ENCODE results near the gene HTR1D.
"Not testable (repeated sequence)": the region's sequence is repeated elsewhere in the genome, so short reads cannot be mapped to it uniquely, and the experiment has no call there.

The HTR1D gene

GRCh38 chr1:23242414-23242813 lies 25.1 kb upstream of the HTR1D start:
- no peak overlapping the region for H3K4me3 ChIP-seq (ENCODE audit: insufficient read depth, low read depth, low read length)
- 92 to 95% methylated on average over 6 of the region's 7 CpGs for WGBS, 2 experiments
- no peaks in the 10 kb centered on the region for H3K27me3 ChIP-seq (ENCODE audit: control insufficient read depth, insufficient read depth, low read length, poor library complexity, severe bottlenecking)
- no peaks in the 10 kb centered on the region for H3K9me3 ChIP-seq (ENCODE audit: control insufficient read depth, low read length)
- H3K4me1 ChIP-seq (ENCODE audit: control insufficient read depth, insufficient read depth, low read length) = no peaks in the 10 kb centered on the region
- no peak overlapping the region for H3K27ac ChIP-seq (ENCODE audit: insufficient read depth, low read depth, low read length, poor library complexity, severe bottlenecking)
- H3K36me3 ChIP-seq (ENCODE audit: control insufficient read depth, insufficient read depth, low read length) = no peaks in the 10 kb centered on the region

DNA sequence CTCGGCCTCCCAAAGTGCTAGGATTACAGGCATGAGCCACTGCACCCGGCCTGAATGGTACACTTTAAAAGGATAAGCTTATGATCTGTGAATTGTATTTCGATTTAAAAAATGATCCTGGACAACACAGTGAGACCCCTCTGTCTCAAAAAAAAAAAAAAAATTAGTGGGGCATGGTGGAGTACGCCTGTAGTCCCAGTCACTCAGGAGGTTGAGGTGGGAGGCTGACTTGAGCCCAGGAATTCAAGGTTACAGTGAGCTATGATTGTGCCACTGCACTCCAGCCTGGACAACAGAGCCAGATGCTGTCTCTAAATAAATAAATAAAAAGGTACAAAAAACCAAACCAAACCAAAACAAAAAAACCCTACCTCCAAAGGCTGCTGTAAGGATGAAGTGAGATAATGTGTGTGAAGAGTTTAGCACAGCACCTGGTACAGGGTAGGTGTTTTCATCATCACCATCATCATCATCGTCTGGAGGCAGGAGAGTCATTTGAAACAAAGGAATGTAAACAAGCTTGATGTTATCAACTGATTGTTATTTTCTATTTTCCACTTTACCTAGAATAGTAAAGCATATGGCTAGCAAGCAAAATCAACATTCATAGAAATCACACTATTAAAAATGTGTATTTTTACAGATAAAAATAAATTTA lies 22.5 kb upstream of the HTR1D start:
- Histone ChIP-seq H3K4me1 (ENCODE audit: control insufficient read depth, insufficient read depth, low read length) (no peaks in the 10 kb centered on the region), H3K36me3 (ENCODE audit: control insufficient read depth, insufficient read depth, low read length) (no peaks in the 10 kb centered on the region), H3K27ac (ENCODE audit: insufficient read depth, low read depth, low read length, poor library complexity, severe bottlenecking) (no peak overlapping the region), H3K27me3 (ENCODE audit: control insufficient read depth, insufficient read depth, low read length, poor library complexity, severe bottlenecking) (no peaks in the 10 kb centered on the region), H3K4me3 (ENCODE audit: insufficient read depth, low read depth, low read length) (no peak overlapping the region), H3K9me3 (ENCODE audit: control insufficient read depth, low read length) (no peaks in the 10 kb centered on the region)
- WGBS, 2 experiments = 90 to 100% methylated on average over 5 of the region's 5 CpGs

DNA sequence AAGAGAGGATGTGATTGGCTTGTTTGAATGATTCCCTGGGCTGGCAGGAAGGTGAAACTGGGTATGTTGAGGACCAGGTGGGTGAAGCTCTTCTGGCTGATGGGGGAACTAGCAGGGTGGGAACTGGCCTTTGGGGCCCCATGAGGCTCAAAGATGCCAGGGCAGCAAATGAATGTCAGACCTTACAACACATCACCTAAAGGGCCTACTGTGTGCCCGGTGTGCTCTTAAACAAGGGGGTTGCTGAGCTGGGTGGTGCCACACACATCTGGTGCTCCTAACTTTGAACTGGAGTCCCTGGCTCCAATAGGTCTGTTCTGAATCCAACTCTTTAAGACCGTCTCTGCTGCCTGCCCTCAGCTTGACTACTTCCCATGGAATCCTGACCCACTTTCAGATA lies 21.3 kb upstream of the HTR1D start:
- no peak overlapping the region for H3K27ac ChIP-seq (ENCODE audit: insufficient read depth, low read depth, low read length, poor library complexity, severe bottlenecking)
- H3K27me3 ChIP-seq (ENCODE audit: control insufficient read depth, insufficient read depth, low read length, poor library complexity, severe bottlenecking) = no peaks in the 10 kb centered on the region
- H3K9me3 ChIP-seq (ENCODE audit: control insufficient read depth, low read length) = no peaks in the 10 kb centered on the region
- no peaks in the 10 kb centered on the region for H3K4me1 ChIP-seq (ENCODE audit: control insufficient read depth, insufficient read depth, low read length)
- WGBS, 2 experiments = 85 to 94% methylated on average over 2 of the region's 2 CpGs
- no peak overlapping the region for H3K4me3 ChIP-seq (ENCODE audit: insufficient read depth, low read depth, low read length)
- no peaks in the 10 kb centered on the region for H3K36me3 ChIP-seq (ENCODE audit: control insufficient read depth, insufficient read depth, low read length)

GRCh38 chr1:23237508-23237907 lies 20.2 kb upstream of the HTR1D start:
- no peak overlapping the region for H3K27ac ChIP-seq (ENCODE audit: insufficient read depth, low read depth, low read length, poor library complexity, severe bottlenecking)
- H3K9me3 ChIP-seq (ENCODE audit: control insufficient read depth, low read length) = no peaks in the 10 kb centered on the region
- 94 to 99% methylated on average over 2 of the region's 2 CpGs for WGBS, 2 experiments
- no peaks in the 10 kb centered on the region for H3K27me3 ChIP-seq (ENCODE audit: control insufficient read depth, insufficient read depth, low read length, poor library complexity, severe bottlenecking)
- no peak overlapping the region for H3K4me3 ChIP-seq (ENCODE audit: insufficient read depth, low read depth, low read length)
- no peaks in the 10 kb centered on the region for H3K36me3 ChIP-seq (ENCODE audit: control insufficient read depth, insufficient read depth, low read length)
- H3K4me1 ChIP-seq (ENCODE audit: control insufficient read depth, insufficient read depth, low read length) = no peaks in the 10 kb centered on the region

DNA sequence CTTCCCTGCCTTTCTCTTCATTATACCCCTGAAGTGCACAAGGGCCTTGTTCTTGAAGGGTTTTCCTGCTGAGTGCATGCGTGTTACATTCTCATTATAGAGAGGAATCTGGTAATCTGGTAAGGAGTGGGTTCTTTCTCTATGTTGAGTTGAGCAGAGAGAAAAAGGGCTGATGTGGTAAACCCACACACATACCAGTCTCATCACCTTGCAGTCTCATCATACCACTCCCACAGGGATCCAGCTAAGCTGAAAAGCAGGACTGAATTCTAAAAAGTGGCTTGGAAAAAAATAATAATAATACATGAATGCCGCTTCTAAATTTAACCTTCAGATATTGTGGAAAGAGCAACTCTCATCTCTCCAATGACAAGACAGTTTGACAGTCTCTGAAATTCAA lies 10.5 kb upstream of the HTR1D start:
- Histone ChIP-seq H3K36me3 (ENCODE audit: control insufficient read depth, insufficient read depth, low read length) (no peaks in the 10 kb centered on the region), H3K27ac (ENCODE audit: insufficient read depth, low read depth, low read length, poor library complexity, severe bottlenecking) (no peak overlapping the region), H3K27me3 (ENCODE audit: control insufficient read depth, insufficient read depth, low read length, poor library complexity, severe bottlenecking) (no peaks in the 10 kb centered on the region), H3K9me3 (ENCODE audit: control insufficient read depth, low read length) (no peaks in the 10 kb centered on the region), H3K4me3 (ENCODE audit: insufficient read depth, low read depth, low read length) (no peak overlapping the region), H3K4me1 (ENCODE audit: control insufficient read depth, insufficient read depth, low read length) (no peaks in the 10 kb centered on the region)
- WGBS, 2 experiments = 78 to 87% methylated on average over 1 to 2 of the region's 2 CpGs

GRCh38 chr1:23224739-23225648 lies 7.7 kb upstream of the HTR1D start:
- Histone ChIP-seq H3K27ac (ENCODE audit: insufficient read depth, low read depth, low read length, poor library complexity, severe bottlenecking) (no peak overlapping the region), H3K36me3 (ENCODE audit: control insufficient read depth, insufficient read depth, low read length) (no peaks in the 10 kb centered on the region), H3K27me3 (ENCODE audit: control insufficient read depth, insufficient read depth, low read length, poor library complexity, severe bottlenecking) (no peaks in the 10 kb centered on the region), H3K4me3 (ENCODE audit: insufficient read depth, low read depth, low read length) (no peak overlapping the region), H3K9me3 (ENCODE audit: control insufficient read depth, low read length) (no peaks in the 10 kb centered on the region), H3K4me1 (ENCODE audit: control insufficient read depth, insufficient read depth, low read length) (no peaks in the 10 kb centered on the region)
- WGBS, 2 experiments = 76 to 79% methylated on average over 16 to 17 of the region's 17 CpGs

- H3K27ac ChIP-seq (ENCODE audit: insufficient read depth, low read depth, low read length, poor library complexity, severe bottlenecking); H3K4me3 ChIP-seq (ENCODE audit: insufficient read depth, low read depth, low read length); H3K27me3 ChIP-seq (ENCODE audit: control insufficient read depth, insufficient read depth, low read length, poor library complexity, severe bottlenecking); H3K4me1 ChIP-seq (ENCODE audit: control insufficient read depth, insufficient read depth, low read length); H3K9me3 ChIP-seq (ENCODE audit: control insufficient read depth, low read length); H3K36me3 ChIP-seq (ENCODE audit: control insufficient read depth, insufficient read depth, low read length): not testable (repeated sequence)
- WGBS, 2 experiments = 84 to 95% methylated on average over 3 of the region's 6 CpGs
Observed at GRCh38 chr1:23223963-23224362, 6.7 kb upstream of the HTR1D start.

DNA sequence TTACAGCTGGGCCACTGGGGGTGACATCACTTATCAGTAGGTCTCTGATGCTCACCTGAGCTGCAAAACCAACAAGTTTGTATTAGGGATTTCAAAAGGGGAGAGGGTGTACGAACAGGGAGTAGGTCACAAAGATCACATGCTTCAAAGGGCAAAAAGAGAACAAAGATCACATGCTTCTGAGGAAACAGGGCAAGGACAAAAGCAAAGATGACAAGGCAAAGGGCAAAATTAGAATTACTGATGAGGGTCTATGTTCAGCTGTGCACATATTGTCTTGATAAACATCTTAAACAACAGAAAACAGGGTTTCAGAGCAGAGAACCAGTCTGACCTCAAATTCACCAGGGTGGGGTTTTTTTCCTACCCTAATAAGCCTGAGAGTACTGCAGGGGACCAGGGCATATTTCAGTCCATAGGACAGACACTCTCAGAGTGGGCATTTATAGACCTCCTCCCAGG lies 6.2 kb upstream of the HTR1D start:
- 79 to 84% methylated on average over 1 of the region's 1 CpG for WGBS, 2 experiments
- H3K9me3 ChIP-seq (ENCODE audit: control insufficient read depth, low read length); H3K4me1 ChIP-seq (ENCODE audit: control insufficient read depth, insufficient read depth, low read length); H3K4me3 ChIP-seq (ENCODE audit: insufficient read depth, low read depth, low read length); H3K27ac ChIP-seq (ENCODE audit: insufficient read depth, low read depth, low read length, poor library complexity, severe bottlenecking); H3K27me3 ChIP-seq (ENCODE audit: control insufficient read depth, insufficient read depth, low read length, poor library complexity, severe bottlenecking); H3K36me3 ChIP-seq (ENCODE audit: control insufficient read depth, insufficient read depth, low read length): not testable (repeated sequence)

DNA sequence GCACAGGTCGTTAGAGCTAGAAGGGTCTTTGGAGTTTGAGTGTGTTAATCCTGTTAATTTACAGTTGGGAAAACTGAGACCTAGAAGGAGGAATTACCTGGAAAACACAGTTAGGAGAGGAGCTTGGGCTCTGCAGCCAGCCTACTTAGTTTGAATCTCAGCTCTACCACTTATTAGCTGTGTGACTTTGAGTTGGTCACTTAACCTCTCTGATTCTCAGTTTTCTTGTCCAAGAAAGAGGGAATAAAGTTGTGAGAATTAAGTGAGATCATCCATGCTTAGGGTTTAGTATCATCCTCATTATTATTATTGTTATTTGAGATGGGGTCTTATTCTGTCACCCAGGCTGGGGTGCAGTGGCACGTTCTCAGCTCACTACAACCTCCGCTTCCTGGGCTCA lies 5.4 kb upstream of the HTR1D start:
- H3K4me1 ChIP-seq (ENCODE audit: control insufficient read depth, insufficient read depth, low read length) = no peaks in the 10 kb centered on the region
- 90 to 95% methylated on average over 3 of the region's 3 CpGs for WGBS, 2 experiments
- H3K27me3 ChIP-seq (ENCODE audit: control insufficient read depth, insufficient read depth, low read length, poor library complexity, severe bottlenecking) = peaks cover 7% of the 10 kb centered on the region
- H3K36me3 ChIP-seq (ENCODE audit: control insufficient read depth, insufficient read depth, low read length) = no peaks in the 10 kb centered on the region
- H3K27ac ChIP-seq (ENCODE audit: insufficient read depth, low read depth, low read length, poor library complexity, severe bottlenecking) = no peak overlapping the region
- H3K9me3 ChIP-seq (ENCODE audit: control insufficient read depth, low read length) = no peaks in the 10 kb centered on the region
- no peak overlapping the region for H3K4me3 ChIP-seq (ENCODE audit: insufficient read depth, low read depth, low read length)

DNA sequence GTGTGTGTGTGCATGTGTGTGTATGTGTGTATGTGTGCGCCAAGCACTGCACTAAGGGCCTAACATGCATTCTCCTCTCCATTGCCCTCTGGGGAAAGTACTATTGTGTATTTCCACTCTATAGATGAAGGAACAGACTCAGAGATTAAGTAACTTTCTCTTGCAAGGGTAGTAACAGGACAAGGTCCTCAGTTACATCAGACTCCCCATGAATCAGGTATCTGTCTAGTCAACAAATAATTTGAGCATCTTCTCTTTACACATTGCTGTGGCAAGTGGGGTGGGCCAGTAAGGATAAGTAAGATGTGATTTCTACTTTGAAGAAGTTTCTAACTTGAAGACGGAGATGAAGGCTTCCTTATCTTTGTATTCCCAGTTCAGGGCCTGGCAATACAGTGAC lies 5.0 kb upstream of the HTR1D start:
- no peaks in the 10 kb centered on the region for H3K4me1 ChIP-seq (ENCODE audit: control insufficient read depth, insufficient read depth, low read length)
- H3K4me3 ChIP-seq (ENCODE audit: insufficient read depth, low read depth, low read length) = no peak overlapping the region
- peaks cover 11% of the 10 kb centered on the region for H3K27me3 ChIP-seq (ENCODE audit: control insufficient read depth, insufficient read depth, low read length, poor library complexity, severe bottlenecking)
- WGBS, 2 experiments = 93 to 94% methylated on average over 2 of the region's 2 CpGs
- H3K36me3 ChIP-seq (ENCODE audit: control insufficient read depth, insufficient read depth, low read length) = no peaks in the 10 kb centered on the region
- no peaks in the 10 kb centered on the region for H3K9me3 ChIP-seq (ENCODE audit: control insufficient read depth, low read length)
- no peak overlapping the region for H3K27ac ChIP-seq (ENCODE audit: insufficient read depth, low read depth, low read length, poor library complexity, severe bottlenecking)
